A375 (cell line): ENCODE measurements around the gene DNAJC16. TPM values are rescaled to one million over a fixed set of nuclear protein-coding genes. Genes with fewer than 3 reads are reported as not detected.

Experiments
- small RNA-seq: library from RNA; depleted of rRNA; stranded (forward); fragments of <200 nt; gene quantifications from one replicate; pipeline ENCODE3, GENCODE V24; 2014
- total RNA-seq: library from RNA; depleted of rRNA; stranded (reverse); fragments of >200 nt; shearing (Covaris generic); gene quantifications from 2 replicates; pipeline ENCODE4 v1.2.3, GENCODE V29; 2014; rRNA removed

DNAJC16 gene
- 7.0 and 8.7 TPM in 2 replicates for total RNA-seq

DNA sequence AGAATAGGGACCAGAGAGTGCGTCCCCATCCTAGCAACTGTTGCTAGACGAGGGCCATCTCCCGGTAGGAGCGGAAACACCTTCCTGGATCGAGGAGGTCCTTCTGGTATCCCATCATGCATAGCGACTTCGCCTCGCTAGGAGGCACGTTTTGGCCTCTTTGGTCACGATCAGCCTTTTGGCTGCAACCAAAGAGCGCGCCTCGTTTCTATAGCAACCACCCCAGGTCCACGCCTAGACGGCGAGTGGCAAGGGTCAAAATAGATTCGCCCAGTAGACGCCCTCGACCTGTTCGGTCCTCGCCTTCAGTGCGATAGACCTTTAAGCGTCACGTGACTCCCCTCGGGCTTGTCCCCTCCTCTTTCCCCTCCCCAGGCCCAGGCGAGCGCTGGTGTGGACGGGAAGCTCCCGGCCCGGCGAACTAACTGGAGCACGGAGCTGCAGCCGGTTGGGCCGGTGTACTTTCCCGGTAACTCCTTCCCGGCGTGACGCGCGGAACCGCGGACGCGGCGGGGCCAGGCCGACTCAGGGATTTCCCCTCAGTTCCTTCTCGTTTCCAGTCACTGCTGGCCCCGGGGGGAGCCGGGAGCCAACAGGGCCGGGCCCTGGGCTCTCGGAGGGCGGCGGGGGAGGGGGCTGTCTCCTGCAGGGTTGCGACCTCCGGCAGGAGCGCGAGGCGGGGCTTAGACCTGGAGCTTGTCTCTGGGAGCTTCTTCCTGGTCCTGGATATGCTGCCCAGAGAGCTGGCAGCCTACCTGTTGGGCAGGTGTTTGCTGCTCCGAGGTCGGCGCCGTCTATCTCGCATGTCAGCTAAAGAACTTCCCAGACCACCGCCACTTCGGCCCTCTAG, at the start of gene DNAJC16:
Gene DNAJC16, plus strand, starts transcription at position 359 of the 850 bp plus-strand sequence. CDS start 2,258 bp downstream, outside the sequence.

GRCh38 chr1:15524021-15524282, 2.7 kb upstream of the DNAJC16 start, which contains the start of gene CASP9:
Gene CASP9 (minus strand): TSS chr1:15524215. CDS start chr1:15524200, 15 bp downstream.

GRCh38 chr1:15584489-15585363, 58.1 kb downstream of the DNAJC16 start, which contains the start of gene AGMAT:
Gene AGMAT (minus strand): TSS chr1:15585051. CDS start chr1:15584967, 84 bp downstream.

DNA sequence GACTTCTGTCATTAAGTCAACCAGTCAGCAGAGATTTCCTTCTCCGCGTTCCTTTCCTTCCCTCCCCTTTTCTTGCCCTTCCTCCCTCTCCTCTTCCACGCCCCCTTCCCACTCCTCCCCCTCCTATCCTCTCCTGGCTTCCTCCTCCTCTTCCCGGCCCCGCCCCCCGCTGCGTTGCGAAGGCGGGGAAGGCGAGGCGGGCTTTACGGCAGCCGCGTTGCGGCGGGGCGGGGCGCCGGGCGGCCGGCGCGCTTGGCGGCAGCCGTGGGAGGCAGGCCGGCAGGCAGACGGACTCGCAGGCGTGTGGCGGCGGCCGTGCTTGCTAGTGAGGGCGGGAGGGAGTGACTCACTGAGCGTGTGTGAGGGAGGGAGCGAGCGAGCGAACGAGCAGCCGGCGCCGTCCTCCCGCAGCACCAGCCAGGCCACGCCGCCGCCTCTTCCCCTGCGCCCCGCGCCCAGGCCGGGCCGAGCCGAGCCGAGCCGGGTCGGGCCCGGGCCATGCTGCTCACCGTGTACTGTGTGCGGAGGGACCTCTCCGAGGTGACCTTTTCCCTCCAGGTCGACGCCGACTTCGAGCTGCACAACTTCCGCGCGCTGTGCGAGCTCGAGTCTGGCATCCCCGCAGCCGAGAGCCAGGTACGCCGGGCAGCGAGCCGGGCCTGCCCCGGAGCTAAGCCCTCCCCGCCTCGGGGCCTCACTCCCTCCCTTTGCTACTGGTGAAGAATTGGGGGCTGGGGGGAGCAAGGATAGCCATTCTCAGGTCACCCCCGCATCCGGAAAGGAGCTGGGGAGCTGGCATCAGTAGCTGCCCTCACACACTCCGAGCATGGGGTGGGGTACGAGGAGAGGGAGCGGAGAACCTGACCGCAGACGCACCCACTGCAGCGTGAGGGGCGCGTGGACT, 90.8 kb downstream of the DNAJC16 start, which contains the start of gene DDI2:
Gene DDI2, plus strand, starts transcription at position 286 of the 904 bp plus-strand sequence. Its CDS starts 213 bp downstream, at position 499.

Small RNAs within 50 kb of the gene (small RNA-seq; reads per million reads assigned to genes)
- gene CD24P1 = not detected
- gene RNU7-179P = not detected
- not detected for gene SCARNA21B

Other genes with a start within 250 kb of the DNAJC16 start
- gene EFHD2, start 117.0 kb upstream of the DNAJC16 start, total RNA-seq = 85.7 and 93.5 TPM in 2 replicates
- gene CTRC, start 88.4 kb upstream of the DNAJC16 start, total RNA-seq = not detected in 2 replicates
- not detected in 2 replicates for gene CELA2A, start 70.1 kb upstream of the DNAJC16 start, total RNA-seq
- not detected in 2 replicates for gene CELA2B, start 50.7 kb upstream of the DNAJC16 start, total RNA-seq
- gene CASP9, start 2.6 kb upstream of the DNAJC16 start, total RNA-seq = 6.2 and 9.0 TPM in 2 replicates
- not detected in 2 replicates for gene AGMAT, start 58.2 kb downstream of the DNAJC16 start, total RNA-seq
- 10.7 and 12.4 TPM in 2 replicates for gene DDI2, start 90.6 kb downstream of the DNAJC16 start, total RNA-seq
- gene PLEKHM2, start 157.5 kb downstream of the DNAJC16 start, total RNA-seq = 28.5 and 33.6 TPM in 2 replicates
- 0.37 and 0.94 TPM in 2 replicates for gene SLC25A34, start 209.4 kb downstream of the DNAJC16 start, total RNA-seq
- not detected in 2 replicates for gene TMEM82, start 215.7 kb downstream of the DNAJC16 start, total RNA-seq
- gene FBLIM1, start 231.9 kb downstream of the DNAJC16 start, total RNA-seq = 3.1 and 4.5 TPM in 2 replicates